H9 (cell line): ENCODE data around the gene CDR2. TPM values are rescaled to one million over a fixed set of nuclear protein-coding genes. Genes with fewer than 3 reads are reported as not detected.

Source experiments
- DNase-seq: peaks from one replicate; pipeline ENCODE4 v3.0.0-alpha.2; 2017
- H2AFZ ChIP-seq: one replicate; pipeline ENCODE4 v1.6.1; 2013; ENCODE audit warnings: mild to moderate bottlenecking, low read length, control low read depth, moderate library complexity
- H2AK5ac ChIP-seq: 2 replicates; pipeline ENCODE4 v1.6.1; 2013; ENCODE audit warnings: low read length, control low read depth, mixed read lengths; ENCODE audit not compliant: insufficient read length
- H2BK120ac ChIP-seq: one replicate; pipeline ENCODE4 v1.6.1; 2013; ENCODE audit warnings: low read depth, mild to moderate bottlenecking, low read length, control low read depth, inconsistent platforms; ENCODE audit not compliant: poor library complexity, severe bottlenecking
- H2BK12ac ChIP-seq: 2 replicates; pipeline ENCODE4 v1.6.1; 2013; ENCODE audit warnings: low read length, control low read depth, mixed read lengths, low read depth; ENCODE audit not compliant: insufficient read length
- H2BK15ac ChIP-seq: 2 replicates; pipeline ENCODE4 v1.6.1; 2013; ENCODE audit warnings: low read depth, low read length, control low read depth
- H2BK20ac ChIP-seq: one replicate; pipeline ENCODE4 v1.6.1; 2013; ENCODE audit warnings: low read depth, mild to moderate bottlenecking, low read length, control low read depth, inconsistent platforms; ENCODE audit not compliant: poor library complexity, severe bottlenecking
- H2BK5ac ChIP-seq: 2 replicates; pipeline ENCODE4 v1.6.1; 2013; ENCODE audit warnings: low read length, control low read depth, mixed read lengths; ENCODE audit not compliant: insufficient read length
- H3K14ac ChIP-seq: 2 replicates; pipeline ENCODE4 v1.6.1; 2013; ENCODE audit warnings: low read length, control low read depth; ENCODE audit not compliant: insufficient read depth
- H3K18ac ChIP-seq: 2 replicates; pipeline ENCODE4 v1.6.1; 2013; ENCODE audit warnings: low read depth, mild to moderate bottlenecking, mixed read lengths, low read length, control low read depth; ENCODE audit not compliant: insufficient read length
- H3K23ac ChIP-seq: 2 replicates; pipeline ENCODE4 v1.6.1; 2013; ENCODE audit warnings: low read length, control low read depth, mixed read lengths, low read depth; ENCODE audit not compliant: insufficient read length
- H3K23me2 ChIP-seq: 2 replicates; pipeline ENCODE4 v1.6.1; 2013; ENCODE audit warnings: low read depth, mild to moderate bottlenecking, mixed read lengths, low read length, control low read depth; ENCODE audit not compliant: insufficient read length, poor library complexity, severe bottlenecking
- H3K27ac ChIP-seq: 2 replicates; pipeline ENCODE4 v1.5.1; 2013; ENCODE audit warnings: low read length, control low read depth, mixed read lengths, low read depth; ENCODE audit not compliant: insufficient read length
- H3K27me3 ChIP-seq: 2 replicates; pipeline ENCODE4 v1.6.1; 2013; ENCODE audit warnings: low read length, control low read depth, inconsistent platforms; ENCODE audit not compliant: insufficient read depth
- H3K4ac ChIP-seq: 2 replicates; pipeline ENCODE4 v1.6.1; 2013; ENCODE audit warnings: low read depth, mild to moderate bottlenecking, control low read depth, inconsistent platforms, low read length, moderate library complexity
- H3K4me1 ChIP-seq: 2 replicates; pipeline ENCODE4 v1.6.1; 2013; ENCODE audit warnings: low read length, control low read depth, inconsistent platforms; ENCODE audit not compliant: insufficient read depth
- H3K4me2 ChIP-seq: 2 replicates; pipeline ENCODE4 v1.6.1; 2013; ENCODE audit warnings: low read length, control low read depth, mixed read lengths; ENCODE audit not compliant: insufficient read length, insufficient read depth
- H3K56ac ChIP-seq: 2 replicates; pipeline ENCODE4 v1.6.1; 2013; ENCODE audit warnings: low read depth, mild to moderate bottlenecking, mixed read lengths, low read length, control low read depth; ENCODE audit not compliant: insufficient read length
- H3K79me1 ChIP-seq: 2 replicates; pipeline ENCODE4 v1.6.1; 2013; ENCODE audit warnings: low read depth, mild to moderate bottlenecking, moderate library complexity, low read length, control low read depth, inconsistent platforms; ENCODE audit not compliant: insufficient read depth, poor library complexity, severe bottlenecking
- H3K79me2 ChIP-seq: 2 replicates; pipeline ENCODE4 v1.6.1; 2013; ENCODE audit warnings: low read length, control low read depth, inconsistent platforms; ENCODE audit not compliant: insufficient read depth
- H3K9ac ChIP-seq: 2 replicates; pipeline ENCODE4 v1.6.1; 2013; ENCODE audit warnings: low read length, control low read depth, mixed read lengths; ENCODE audit not compliant: insufficient read length; ENCODE audit errors: extremely low read depth
- H3K9me3 ChIP-seq: one replicate; pipeline ENCODE4 v1.6.1; 2013; ENCODE audit warnings: low read depth, low read length, inconsistent platforms; ENCODE audit not compliant: control insufficient read depth
- H3T11ph ChIP-seq: one replicate; pipeline ENCODE4 v1.6.1; 2013; ENCODE audit warnings: mild to moderate bottlenecking, low read length, control low read depth, inconsistent platforms
- H4K20me1 ChIP-seq: one replicate; pipeline ENCODE4 v1.6.1; 2013; ENCODE audit not compliant: control insufficient read depth, insufficient read length, insufficient read depth
- H4K5ac ChIP-seq: 2 replicates; pipeline ENCODE4 v1.6.1; 2013; ENCODE audit warnings: low read depth, mild to moderate bottlenecking, mixed read lengths, low read length, control low read depth; ENCODE audit not compliant: insufficient read length
- H4K8ac ChIP-seq: replicated peaks from 2 replicates; pipeline ENCODE4 v1.6.1; 2013; ENCODE audit warnings: low read length, control low read depth, mixed read lengths, low read depth; ENCODE audit not compliant: insufficient read length
- H4K91ac ChIP-seq: 2 replicates; pipeline ENCODE4 v1.6.1; 2013; ENCODE audit warnings: low read depth, mild to moderate bottlenecking, moderate library complexity, mixed read lengths, low read length, control low read depth; ENCODE audit not compliant: insufficient read length
- H3K27ac Mint-ChIP-seq, 3 experiments: 2 replicates in 2 of 3; 3 replicates in 1 of 3; pipeline ENCODE4 v1.8.0; 2020 to 2021; ENCODE audit warnings: mixed read lengths in 3 of 3, mild to moderate bottlenecking in 1 of 3, moderate library complexity in 1 of 3
- H3K27me3 Mint-ChIP-seq: 2 replicates; pipeline ENCODE4 v1.8.0; 2021; ENCODE audit warnings: low read depth, mild to moderate bottlenecking, moderate library complexity, mixed read lengths
- H3K36me3 Mint-ChIP-seq, 3 experiments: 2 replicates in 2 of 3; 3 replicates in 1 of 3; pipeline ENCODE4 v1.8.0; 2020 to 2021; ENCODE audit warnings: low read depth in 3 of 3, mixed read lengths in 3 of 3; ENCODE audit not compliant: insufficient read depth in 1 of 3
- H3K4me1 Mint-ChIP-seq, 2 experiments: 2 replicates each; pipeline ENCODE4 v1.8.0; 2020; ENCODE audit warnings: mixed read lengths in 2 of 2
- H3K4me3 Mint-ChIP-seq, 2 experiments: 2 replicates in 1 of 2; 3 replicates in 1 of 2; pipeline ENCODE4 v1.8.0; 2020 to 2021; ENCODE audit warnings: mild to moderate bottlenecking in 2 of 2, mixed read lengths in 2 of 2, moderate library complexity in 1 of 2
- H3K9me3 Mint-ChIP-seq, 2 experiments: 2 replicates in 1 of 2; 3 replicates in 1 of 2; pipeline ENCODE4 v1.8.0; 2020; ENCODE audit warnings: mild to moderate bottlenecking in 2 of 2, mixed read lengths in 2 of 2, moderate library complexity in 1 of 2
- CTCF ChIP-seq: fragments of 200-600 bp; sonication (generic); conservative IDR thresholded peaks from 3 replicates; pipeline ENCODE4 v1.8.0; 2021; ENCODE audit warnings: antibody characterized with exemption, mild to moderate bottlenecking
- WGBS: extraction: QIAGEN DNeasy Blood & Tissue Kit; methylation state at CpG from one replicate; pipeline ENCODE4 v1.1.7; 2013; ENCODE audit warnings: missing lambda C conversion rate, low lambda C conversion rate, mixed read lengths; ENCODE audit not compliant: insufficient read length; ENCODE audit errors: extremely low coverage; 5-methylcytosine and 5-hydroxymethylcytosine counted together
- total RNA-seq: library from RNA; stranded (reverse); gene quantifications from 2 replicates; pipeline ENCODE4 v1.2.1, GENCODE V29; 2021

CDR2 gene
- total RNA-seq, 1 experiment from 2014 or later: 33.4 TPM

- no peaks in the 10 kb centered on the region for H3K23me2 ChIP-seq
- no peak overlapping the region for H2BK15ac ChIP-seq
- Mint-ChIP-seq H3K36me3 (no peaks in the 10 kb centered on the region), H3K4me1 (no peaks in the 10 kb centered on the region), H3K4me3 (no peak overlapping the region), H3K9me3 (no peaks in the 10 kb centered on the region), H3K27me3 (no peaks in the 10 kb centered on the region), H3K27ac (no peak overlapping the region)
- no peak overlapping the region for H3T11ph ChIP-seq
- no peak overlapping the region for H3K18ac ChIP-seq
- H2BK5ac ChIP-seq: no peak overlapping the region
- H3K9me3 ChIP-seq: no peaks in the 10 kb centered on the region
- no peak overlapping the region for H3K56ac ChIP-seq
- H3K9ac ChIP-seq: no peak overlapping the region
- no peak overlapping the region for H2AK5ac ChIP-seq
- no peak overlapping the region for H3K23ac ChIP-seq
- no peak overlapping the region for H2AFZ ChIP-seq
- no peak overlapping the region for H2BK120ac ChIP-seq
- no peaks in the 10 kb centered on the region for H3K79me2 ChIP-seq
- WGBS: no CpG with 5 or more reads among the region's 4 CpGs
- no peak overlapping the region for H2BK12ac ChIP-seq
- H3K27me3 ChIP-seq: no peaks in the 10 kb centered on the region
- no peak overlapping the region for H3K4me2 ChIP-seq
- no peak overlapping the region for H2BK20ac ChIP-seq
- no peak overlapping the region for H3K4ac ChIP-seq
- no peaks in the 10 kb centered on the region for H4K20me1 ChIP-seq
- H3K14ac ChIP-seq: no peak overlapping the region
- no peak overlapping the region for H4K8ac ChIP-seq
- H4K5ac ChIP-seq: no peak overlapping the region
- no peak for DNase-seq
- H3K79me1 ChIP-seq: no peaks in the 10 kb centered on the region
- H3K4me1 ChIP-seq: no peaks in the 10 kb centered on the region
- TF ChIP-seq CTCF: no peak
- no peak overlapping the region for H3K27ac ChIP-seq
- H4K91ac ChIP-seq: no peak overlapping the region
Observed at GRCh38 chr16:22395960-22396359, 21.5 kb upstream of the CDR2 start.
